HepG2 (cell line): ENCODE results near the gene PAK1. TPM values are rescaled to one million over a fixed set of nuclear protein-coding genes. Genes with fewer than 3 reads are reported as not detected.

Experiments
- ATAC-seq: fragments of 200-7000 bp; cut with Tn5 transposase; 3 replicates; pipeline ENCODE4 v1.9.1; 2020; ENCODE audit warnings: mild to moderate bottlenecking, moderate library complexity
- Bru-seq: library from RNA; stranded (reverse); fragments of 400-500 nt; gene quantifications from one replicate; lab custom pipeline; 2021; lab: Mats Ljungman, UMichigan
- BruChase-seq, 2 experiments: library from RNA; stranded (reverse); fragments of 400-500 nt; gene quantifications; one replicate each; lab custom pipeline; 2021; lab: Mats Ljungman, UMichigan
- BruUV-seq: library from RNA; stranded (reverse); fragments of 400-500 nt; replicated peaks from 2 replicates; lab custom pipeline; 2021; lab: Mats Ljungman, UMichigan
- CTCF ChIA-PET: fragments of 300-600 bp; formaldehyde crosslinking; extraction: SDS; loops from one replicate; lab custom pipeline; 2021; ENCODE audit warnings: low total read pairs, inconsistent platforms, low intra/inter-chr PET ratio; lab: Yijun Ruan, JAX
- POLR2A ChIA-PET: fragments of 350-600 bp; sonication (Branson Sonifier 250); formaldehyde crosslinking; loops from one replicate; lab custom pipeline; 2020; ENCODE audit warnings: antibody characterized with exemption, inconsistent platforms; lab: Yijun Ruan, JAX
- DNase-seq: peaks from one replicate; pipeline ENCODE4 v3.0.0-alpha.2; 2015; ENCODE audit warnings: low spot score
- FAIRE-seq: peaks from 3 replicates; lab custom pipeline; 2011; peaks lifted over from hg19 to GRCh38; lab: Jason Lieb, UNC
- H2AFZ ChIP-seq: one replicate; pipeline ENCODE4 v1.6.1; 2011; ENCODE audit warnings: low read length, inconsistent platforms
- H3K27ac ChIP-seq: fragments of 300-600 bp; 3 replicates; pipeline ENCODE4 v1.8.0; 2011; ENCODE audit warnings: mixed run types, mild to moderate bottlenecking, mixed read lengths, low read length, inconsistent platforms; ENCODE audit not compliant: insufficient read depth; ENCODE audit errors: extremely low read length
- H3K27me3 ChIP-seq, 2 experiments: fragments of 200-600 bp in 1 of 2; 2 replicates in 1 of 2; 3 replicates in 1 of 2; pipeline versions ENCODE4 v1.6.0 to v1.8.0; 2011; ENCODE audit warnings: low read length in 2 of 2, mild to moderate bottlenecking in 2 of 2, moderate library complexity in 2 of 2, inconsistent platforms in 1 of 2; ENCODE audit not compliant: insufficient read depth in 2 of 2, control insufficient read depth in 1 of 2
- H3K36me3 ChIP-seq, 2 experiments: fragments of 200-600 bp in 1 of 2; replicated peaks in 1 of 2; 2 replicates in 1 of 2; 3 replicates in 1 of 2; pipeline versions ENCODE4 v1.5.1 to v1.8.0; 2011; ENCODE audit warnings: low read length in 2 of 2, inconsistent platforms in 1 of 2; ENCODE audit not compliant: insufficient read depth in 2 of 2, control insufficient read depth in 1 of 2
- H3K4me1 ChIP-seq: 2 replicates; pipeline ENCODE4 v1.5.1; 2012; ENCODE audit warnings: low read length, inconsistent platforms; ENCODE audit not compliant: insufficient read depth
- H3K4me2 ChIP-seq: 2 replicates; pipeline ENCODE4 v1.6.0; 2011; ENCODE audit warnings: low read depth, low read length, inconsistent platforms
- H3K4me3 ChIP-seq, 3 experiments: fragments of 200-600 bp in 1 of 3; sonication (generic), shearing (Covaris generic) in 1 of 3; replicated peaks in 1 of 3; 2 replicates each; pipeline ENCODE4 v1.5.1; 2011 to 2016; ENCODE audit warnings: low read length in 3 of 3, inconsistent platforms in 2 of 3, low read depth in 2 of 3, mild to moderate bottlenecking in 2 of 3, control low read depth in 1 of 3, mixed read lengths in 1 of 3; ENCODE audit not compliant: insufficient read depth in 1 of 3
- H3K79me2 ChIP-seq: one replicate; pipeline ENCODE4 v1.6.1; 2011; ENCODE audit warnings: low read length, inconsistent platforms; ENCODE audit not compliant: insufficient read depth
- H3K9ac ChIP-seq: 2 replicates; pipeline ENCODE4 v1.6.0; 2011; ENCODE audit warnings: mild to moderate bottlenecking, low read depth, low read length, inconsistent platforms; ENCODE audit not compliant: insufficient read depth
- H3K9me3 ChIP-seq: 2 replicates; pipeline ENCODE4 v1.5.1; 2012; ENCODE audit warnings: mild to moderate bottlenecking, low read length
- H4K20me1 ChIP-seq: 2 replicates; pipeline ENCODE4 v1.6.0; 2011; ENCODE audit warnings: inconsistent platforms, mild to moderate bottlenecking, low read length, moderate library complexity; ENCODE audit not compliant: insufficient read depth
- CBX2 ChIP-seq, 2 experiments: fragments of 200-600 bp in 1 of 2; sonication (generic); formaldehyde crosslinking in 1 of 2; IDR thresholded peaks; 2 replicates each; pipeline versions ENCODE4 v1.7.0 to v1.8.1; 2018 to 2022; ENCODE audit warnings: low read depth in 2 of 2, low read length in 1 of 2, mild to moderate bottlenecking in 1 of 2, missing genetic modification reagents in 1 of 2
- CTCF ChIP-seq: sonication (generic); formaldehyde crosslinking; IDR thresholded peaks from 2 replicates; pipeline ENCODE4 v1.5.0; 2020; ENCODE audit warnings: mild to moderate bottlenecking, missing genetic modification reagents, moderate library complexity
- FUBP1 ChIP-seq: sonication (generic); formaldehyde crosslinking; IDR thresholded peaks from 2 replicates; pipeline ENCODE4 v1.5.1; 2020; ENCODE audit warnings: missing genetic modification reagents, mild to moderate bottlenecking, borderline replicate concordance
- NFKBIZ ChIP-seq: IDR thresholded peaks from 2 replicates; pipeline ENCODE4 v1.6.1; 2018; ENCODE audit warnings: missing genetic modification reagents, missing compliant biosample characterization
- PHF8 ChIP-seq: sonication (generic); formaldehyde crosslinking; IDR thresholded peaks from 2 replicates; pipeline ENCODE4 v1.5.0; 2020; ENCODE audit warnings: missing genetic modification reagents
- POGZ ChIP-seq: sonication (generic); formaldehyde crosslinking; IDR thresholded peaks from 2 replicates; pipeline ENCODE4 v1.4.0; 2020; ENCODE audit warnings: mild to moderate bottlenecking, missing genetic modification reagents
- SALL2 ChIP-seq: sonication (generic); formaldehyde crosslinking; IDR thresholded peaks from 2 replicates; pipeline ENCODE4 v1.8.1; 2023; ENCODE audit warnings: mild to moderate bottlenecking, missing genetic modification reagents, inconsistent platforms
- TFDP1 ChIP-seq: IDR thresholded peaks from 2 replicates; pipeline ENCODE4 v1.6.1; 2016; ENCODE audit warnings: missing compliant biosample characterization, missing genetic modification reagents, borderline replicate concordance
- ZNF18 ChIP-seq: sonication (generic); formaldehyde crosslinking; IDR thresholded peaks from 2 replicates; pipeline ENCODE4 v1.8.0; 2022; ENCODE audit warnings: mild to moderate bottlenecking, missing genetic modification reagents; ENCODE audit not compliant: insufficient replicate concordance
- WGBS: methylation state at CpG from one replicate; pipeline ENCODE4 v1.1.6; 2017; ENCODE audit warnings: low lambda C conversion rate; 5-methylcytosine and 5-hydroxymethylcytosine counted together
- in situ Hi-C: cut with HindIII; loops from 2 replicates; pipeline ENCODE4 v1.10.0; 2017; ENCODE audit warnings: low pct_unique_long_range_greater_than_20kb; ENCODE audit not compliant: extremely low pct_ligation_motif_present
- intact Hi-C: fragments of 100-400 bp; cut with micrococcal nuclease; formaldehyde crosslinking; loops from one replicate; pipeline ENCODE4 v1.10.0; 2022; ENCODE audit not compliant: unreplicated experiment
- long read RNA-seq, 2 experiments: library from RNA in 1 of 2; library from polyadenylated mRNA in 1 of 2; stranded (forward) in 1 of 2; unstranded in 1 of 2; transcript quantifications; one replicate each; pipeline ENCODE4 v2.0.0, GENCODE V29; 2019 to 2022
- polyA minus RNA-seq, 3 experiments: library from RNA; depleted of rRNA, polyadenylated mRNA; stranded (reverse); fragments of >200 nt; gene quantifications; 2 replicates each; pipeline ENCODE4 v1.2.3, GENCODE V29; 2011; ENCODE audit warnings: low replicate concordance in 1 of 3
- polyA plus RNA-seq, 8 experiments: library from polyadenylated mRNA; depleted of rRNA in 3 of 8; stranded (reverse) in 7 of 8; unstranded in 1 of 8; fragments of >200 nt; fragmentation: Illumina TruSeq in 4 of 8; extraction: Trizol in 4 of 8; gene quantifications; 2 replicates each; pipeline versions ENCODE4 v1.2.1 to v1.2.3, GENCODE V29; 2011 to 2016; ENCODE audit warnings: low read depth in 4 of 8, missing spikeins in 1 of 8, mixed read lengths in 1 of 8; ENCODE audit not compliant: insufficient read depth in 1 of 8
- total RNA-seq, 5 experiments: library from RNA; depleted of rRNA; stranded (reverse); fragments of >200 nt; fragmentation: Illumina TruSeq; extraction: Trizol; gene quantifications; 2 replicates each; pipeline ENCODE4 v1.2.3, GENCODE V29; 2016; ENCODE audit warnings: low read depth in 1 of 5

Gene PAK1
- total RNA-seq (2016; rRNA removed; fragmentation: Illumina TruSeq; extraction: Trizol) (1.5 and 3.1 TPM in 2 replicates), polyA plus RNA-seq (2011; rRNA removed) (4.3 and 4.9 TPM in 2 replicates), polyA minus RNA-seq (2011; rRNA and poly(A)+ RNA removed; ENCODE audit: low replicate concordance) (1.7 and 35.6 TPM in 2 replicates), Bru-seq, nascent RNA (percentile 41 among the genes with signal in this experiment), BruChase-seq, experiment 1, labeled RNA remaining after a 6-hour chase (percentile 45 among the genes with signal in this experiment), BruChase-seq, experiment 2, labeled RNA remaining after a 2-hour chase (percentile 42 among the genes with signal in this experiment)
- 2.0 and 3.0 TPM in 2 replicates for total RNA-seq (2016; cell fraction: cytosol; rRNA removed; fragmentation: Illumina TruSeq; extraction: Trizol; ENCODE audit: low read depth)
- total RNA-seq (2016; cell fraction: insoluble cytoplasmic fraction; rRNA removed; fragmentation: Illumina TruSeq; extraction: Trizol) = 0.89 and 1.1 TPM in 2 replicates
- 1.5 and 1.8 TPM in 2 replicates for total RNA-seq (2016; cell fraction: membrane; rRNA removed; fragmentation: Illumina TruSeq; extraction: Trizol)
- total RNA-seq (2016; cell fraction: nucleus; rRNA removed; fragmentation: Illumina TruSeq; extraction: Trizol) = 0.96 and 2.2 TPM in 2 replicates
- 1.7 and 3.1 TPM in 2 replicates for polyA plus RNA-seq (2011; cell fraction: cytosol; rRNA removed)
- polyA plus RNA-seq (2011; cell fraction: nucleus; rRNA removed) = 10.8 and 12.7 TPM in 2 replicates
- 3.3 and 5.7 TPM in 2 replicates for polyA plus RNA-seq (2012)
- 0.31 and 0.35 TPM in 2 replicates for polyA plus RNA-seq (2016; cell fraction: cytosol; fragmentation: Illumina TruSeq; extraction: Trizol; ENCODE audit: low read depth)
- 1.5 and 2.0 TPM in 2 replicates for polyA plus RNA-seq (2016; cell fraction: insoluble cytoplasmic fraction; fragmentation: Illumina TruSeq; extraction: Trizol; ENCODE audit: low read depth)
- 0.78 and 1.3 TPM in 2 replicates for polyA plus RNA-seq (2016; cell fraction: membrane; fragmentation: Illumina TruSeq; extraction: Trizol; ENCODE audit: low read depth)
- polyA plus RNA-seq (2016; cell fraction: nucleus; fragmentation: Illumina TruSeq; extraction: Trizol; ENCODE audit: insufficient read depth, low read depth) = 3.3 and 3.9 TPM in 2 replicates
- polyA minus RNA-seq (2011; cell fraction: cytosol; rRNA and poly(A)+ RNA removed) = 2.1 and 4.2 TPM in 2 replicates
- 7.5 and 9.6 TPM in 2 replicates for polyA minus RNA-seq (2011; cell fraction: nucleus; rRNA and poly(A)+ RNA removed)
- long read RNA-seq, experiment 1, partial matches to known transcripts = 4 of 7 reads
- long read RNA-seq, experiment 1, other reads (novel, unspliced or antisense) = 1 of 7 reads
- long read RNA-seq, experiment 2, partial matches to known transcripts = 0 of 3 reads
- long read RNA-seq, experiment 2, other reads (novel, unspliced or antisense) = 1 of 3 reads

GRCh38 chr11:77473801-77474683 lies at the start of gene PAK1:
TSS of gene PAK1 (minus strand) at chr11:77474094. CDS start at chr11:77392520, 81,574 bp downstream.
- ATAC-seq (peak; percentile 92), FAIRE-seq (no peak), DNase-seq (peak; percentile 54)
- Histone ChIP-seq H3K4me2 (peak within 1 kb of the TSS; percentile 85), H2AFZ (peak within 1 kb of the TSS; percentile 57), H3K4me3 (peak within 1 kb of the TSS; percentile 53 to 72 (median 63)), H3K79me2 (no peaks in the 10 kb centered on the region), H3K27me3 (peaks cover under 1 to 24% of the 10 kb centered on the region in 2 experiments; a peak in 2 of 5 replicates), H4K20me1 (no peaks in the 10 kb centered on the region), H3K9me3 (no peaks in the 10 kb centered on the region), H3K27ac (no peak within 1 kb of the TSS), H3K36me3 (no peaks in the 10 kb centered on the region), H3K4me1 (peaks cover 51% of the 10 kb centered on the region), H3K9ac (peak within 1 kb of the TSS; percentile 52)
- ChIA-PET CTCF (no interaction called here), POLR2A (interaction anchor here (0.6 kb wide), 1 partner anchor 62 kb away, joined by 4 read pairs; no protein-coding TSS in a partner anchor)
- in situ Hi-C loops (no loop called here), intact Hi-C loops (loop anchor here (5.0 kb wide), 1 partner anchor 73 kb away; no protein-coding TSS in a partner anchor)
- BruUV-seq = no TSS peak
- WGBS = under 1% methylated on average over 44 of the region's 72 CpGs
- peak; percentile 64; the same call in 1 of the 2 replicates for TF ChIP-seq POGZ (CRISPR knock-in tag)
- no peak for TF ChIP-seq PHF8 (CRISPR knock-in tag)
- TF ChIP-seq NFKBIZ (CRISPR knock-in tag) = no peak
- no peak for TF ChIP-seq FUBP1 (CRISPR knock-in tag)
- 0 out of 2 replicates have a peak, but pooled peaks have one; percentile 25 for TF ChIP-seq TFDP1 (CRISPR knock-in tag)
- no peak for TF ChIP-seq CBX2 (IDR thresholded peaks at IDR 0.05; ENCODE audit: low read depth, low read length)
- TF ChIP-seq CBX2 (CRISPR knock-in tag; IDR thresholded peaks at IDR 0.05; ENCODE audit: low read depth) = no peak
- peak; percentile 58 for TF ChIP-seq CTCF (CRISPR knock-in tag)
- no peak for TF ChIP-seq SALL2 (CRISPR knock-in tag)
- TF ChIP-seq ZNF18 (CRISPR knock-in tag) = no peak
